ENCODE data around the gene UCMA.

UCMA gene

GRCh38 chr10:13184730-13185514 is 49.3 kb downstream of the UCMA start:
- no peak overlapping the region for H3K27ac ChIP-seq
- no peaks in the 10 kb centered on the region for H3K27me3 ChIP-seq (replicated peaks)
- no peaks in the 10 kb centered on the region for H3K36me3 ChIP-seq (replicated peaks)
- DNase-seq: no peak
- TF ChIP-seq CTCF (IDR thresholded peaks at IDR 0.05; ENCODE audit: low read depth, low read length, missing control alignments): no peak
- in situ Hi-C loops (cut with HindIII; ENCODE audit: low pct_ligation_motif_present, low sequenced_read_pairs): no loop called here
- no peak overlapping the region for H3K4me3 ChIP-seq (ENCODE audit: low read depth, low read length)

GRCh38 chr10:13184276-13184675 is 49.9 kb downstream of the UCMA start:
- Histone ChIP-seq H3K36me3 (replicated peaks) (no peaks in the 10 kb centered on the region), H3K27ac (no peak overlapping the region), H3K4me3 (ENCODE audit: low read depth, low read length) (no peak overlapping the region), H3K27me3 (replicated peaks) (no peaks in the 10 kb centered on the region)
- no peak for TF ChIP-seq CTCF (IDR thresholded peaks at IDR 0.05; ENCODE audit: low read depth, low read length, missing control alignments)
- in situ Hi-C loops (cut with HindIII; ENCODE audit: low pct_ligation_motif_present, low sequenced_read_pairs): no loop called here
- no peak for DNase-seq

GRCh38 chr10:13183625-13184024 is 50.5 kb downstream of the UCMA start:
- TF ChIP-seq CTCF (IDR thresholded peaks at IDR 0.05; ENCODE audit: low read depth, low read length, missing control alignments): no peak
- no peak for DNase-seq
- Histone ChIP-seq H3K4me3 (ENCODE audit: low read depth, low read length) (no peak overlapping the region), H3K27me3 (replicated peaks) (no peaks in the 10 kb centered on the region), H3K36me3 (replicated peaks) (no peaks in the 10 kb centered on the region), H3K27ac (no peak overlapping the region)
- in situ Hi-C loops (cut with HindIII; ENCODE audit: low pct_ligation_motif_present, low sequenced_read_pairs): no loop called here

- no peak for TF ChIP-seq CTCF (IDR thresholded peaks at IDR 0.05; ENCODE audit: low read depth, low read length, missing control alignments)
- H3K4me3 ChIP-seq (ENCODE audit: low read depth, low read length): no peak overlapping the region
- no peaks in the 10 kb centered on the region for H3K27me3 ChIP-seq (replicated peaks)
- no peaks in the 10 kb centered on the region for H3K36me3 ChIP-seq (replicated peaks)
- H3K27ac ChIP-seq: no peak overlapping the region
- in situ Hi-C loops (cut with HindIII; ENCODE audit: low pct_ligation_motif_present, low sequenced_read_pairs): no loop called here
- DNase-seq: no peak
These were observed 51.8 kb downstream of the UCMA start for GRCh38 chr10:13182424-13182823.

GRCh38 chr10:13180788-13181187 is 53.4 kb downstream of the UCMA start:
- no peak for TF ChIP-seq CTCF (IDR thresholded peaks at IDR 0.05; ENCODE audit: low read depth, low read length, missing control alignments)
- no peak overlapping the region for H3K27ac ChIP-seq
- H3K4me3 ChIP-seq (ENCODE audit: low read depth, low read length): no peak overlapping the region
- H3K27me3 ChIP-seq (replicated peaks): no peaks in the 10 kb centered on the region
- H3K36me3 ChIP-seq (replicated peaks): no peaks in the 10 kb centered on the region
- in situ Hi-C loops (cut with HindIII; ENCODE audit: low pct_ligation_motif_present, low sequenced_read_pairs): no loop called here
- DNase-seq: no peak

GRCh38 chr10:13173616-13174015 is 60.6 kb downstream of the UCMA start:
- H3K27me3 ChIP-seq (replicated peaks): no peaks in the 10 kb centered on the region
- no peaks in the 10 kb centered on the region for H3K36me3 ChIP-seq (replicated peaks)
- H3K4me3 ChIP-seq (ENCODE audit: low read depth, low read length): no peak overlapping the region
- H3K27ac ChIP-seq: no peak overlapping the region
- in situ Hi-C loops (cut with HindIII; ENCODE audit: low pct_ligation_motif_present, low sequenced_read_pairs): no loop called here
- DNase-seq: no peak
- TF ChIP-seq CTCF (IDR thresholded peaks at IDR 0.05; ENCODE audit: low read depth, low read length, missing control alignments): no peak
